H1 (cell line): ENCODE data around the gene PLCB1. TPM values are rescaled to one million over a fixed set of nuclear protein-coding genes. Genes with fewer than 3 reads are reported as not detected.

Experiments used
- CTCF ChIA-PET: fragments of 300-600 bp; sonication (Branson Sonifier 250); formaldehyde crosslinking; loops from one replicate; lab custom pipeline; 2021; ENCODE audit not compliant: partially characterized antibody; lab: Charles Lee
- POLR2A ChIA-PET: fragments of 300-600 bp; sonication (Branson Sonifier 250); formaldehyde crosslinking; loops from one replicate; lab custom pipeline; 2021; ENCODE audit warnings: inconsistent platforms; ENCODE audit not compliant: partially characterized antibody; lab: Charles Lee
- DNase-seq, 2 experiments: peaks; one replicate each; pipeline versions ENCODE4 v3.0.0 to v3.0.0-alpha.2; 2010 to 2022; ENCODE audit warnings: low spot score in 2 of 2, low read depth in 1 of 2, mixed read lengths in 1 of 2
- FAIRE-seq: peaks from 2 replicates; lab custom pipeline; 2011; peaks lifted over from hg19 to GRCh38; lab: Jason Lieb, UNC
- H2AFZ ChIP-seq: 2 replicates; pipeline ENCODE4 v1.8.1; 2012; ENCODE audit warnings: low read length, inconsistent platforms
- H2AK5ac ChIP-seq: 2 replicates; pipeline ENCODE4 v1.6.1; 2013; ENCODE audit warnings: low read depth, low read length
- H2BK120ac ChIP-seq: replicated peaks from 2 replicates; pipeline ENCODE3; 2013; ENCODE audit warnings: low read depth, low read length, inconsistent platforms
- H2BK12ac ChIP-seq: 2 replicates; pipeline ENCODE4 v1.6.1; 2013; ENCODE audit warnings: low read depth, low read length
- H2BK15ac ChIP-seq: 2 replicates; pipeline ENCODE4 v1.6.1; 2013; ENCODE audit warnings: low read length
- H2BK20ac ChIP-seq: 2 replicates; pipeline ENCODE4 v1.6.1; 2013; ENCODE audit warnings: low read length
- H2BK5ac ChIP-seq: 2 replicates; pipeline ENCODE4 v1.6.1; 2013; ENCODE audit warnings: low read depth, low read length
- H3K14ac ChIP-seq: 2 replicates; pipeline ENCODE4 v1.6.1; 2013; ENCODE audit warnings: inconsistent platforms; ENCODE audit not compliant: insufficient read length
- H3K18ac ChIP-seq: 2 replicates; pipeline ENCODE4 v1.6.1; 2013; ENCODE audit warnings: low read length; ENCODE audit errors: extremely low read depth
- H3K23ac ChIP-seq: 2 replicates; pipeline ENCODE4 v1.6.1; 2013; ENCODE audit warnings: inconsistent platforms; ENCODE audit not compliant: insufficient read length
- H3K23me2 ChIP-seq: 2 replicates; pipeline ENCODE4 v1.6.1; 2013; ENCODE audit warnings: low read depth, low read length
- H3K27ac ChIP-seq: 2 replicates; pipeline ENCODE4 v1.6.1; 2011; ENCODE audit warnings: low read depth, low read length, inconsistent platforms
- H3K27me3 ChIP-seq, 4 experiments: replicated peaks in 1 of 4; 1 replicate in 1 of 4; 2 replicates in 3 of 4; pipeline versions ENCODE4 v1.6.1 to v1.8.1; 2011 to 2013; ENCODE audit warnings: low read length in 3 of 4, mild to moderate bottlenecking in 3 of 4, inconsistent platforms in 2 of 4, mixed read lengths in 2 of 4, moderate library complexity in 1 of 4; ENCODE audit not compliant: control insufficient read depth in 3 of 4, insufficient read depth in 3 of 4; ENCODE audit errors: extremely low read depth in 1 of 4
- H3K36me3 ChIP-seq, 4 experiments: 2 replicates each; pipeline versions ENCODE4 v1.6.1 to v1.8.1; 2011 to 2013; ENCODE audit warnings: mild to moderate bottlenecking in 4 of 4, low read length in 3 of 4, moderate library complexity in 2 of 4, control low read depth in 1 of 4, inconsistent platforms in 1 of 4; ENCODE audit not compliant: insufficient read depth in 4 of 4, control insufficient read depth in 2 of 4
- H3K4ac ChIP-seq: replicated peaks from 2 replicates; pipeline ENCODE3; 2013; ENCODE audit warnings: low read length, low read depth, mixed read lengths, inconsistent platforms; ENCODE audit not compliant: insufficient read length
- H3K4me1 ChIP-seq, 4 experiments: replicated peaks in 1 of 4; 1 replicate in 1 of 4; 2 replicates in 3 of 4; pipeline versions ENCODE4 v1.6.1 to v1.8.1; 2011 to 2013; ENCODE audit warnings: low read length in 3 of 4, inconsistent platforms in 2 of 4, mixed read lengths in 1 of 4; ENCODE audit not compliant: insufficient read depth in 4 of 4, control insufficient read depth in 3 of 4
- H3K4me2 ChIP-seq, 2 experiments: 2 replicates each; pipeline versions ENCODE4 v1.6.1 to v1.8.1; 2011 to 2013; ENCODE audit warnings: low read depth in 2 of 2, low read length in 2 of 2, control low read depth in 1 of 2, inconsistent platforms in 1 of 2, mild to moderate bottlenecking in 1 of 2; ENCODE audit not compliant: insufficient read depth in 1 of 2
- H3K4me3 ChIP-seq, 4 experiments: fragments of 200-600, 300-600 bp in 1 of 4; sonication (generic), shearing (Covaris generic), sonication (Bioruptor Twin) in 1 of 4; 2 replicates each; pipeline versions ENCODE4 v1.5.1 to v1.8.1; 2011 to 2016; ENCODE audit warnings: low read length in 4 of 4, low read depth in 3 of 4, control low read depth in 2 of 4, inconsistent platforms in 2 of 4, mild to moderate bottlenecking in 2 of 4, mixed read lengths in 1 of 4, moderate library complexity in 1 of 4; ENCODE audit not compliant: insufficient read depth in 2 of 4; ENCODE audit errors: extremely low read depth in 1 of 4
- H3K56ac ChIP-seq: replicated peaks from 2 replicates; pipeline ENCODE3; 2013; ENCODE audit warnings: low read depth, mild to moderate bottlenecking, mixed read lengths, low read length, inconsistent platforms; ENCODE audit not compliant: insufficient read length
- H3K79me1 ChIP-seq: 2 replicates; pipeline ENCODE4 v1.6.1; 2013; ENCODE audit warnings: low read depth, low read length, control low read depth
- H3K79me2 ChIP-seq, 2 experiments: 2 replicates each; pipeline versions ENCODE4 v1.6.1 to v1.8.1; 2012 to 2013; ENCODE audit warnings: low read length in 2 of 2, mild to moderate bottlenecking in 2 of 2, inconsistent platforms in 1 of 2; ENCODE audit not compliant: insufficient read depth in 2 of 2, control insufficient read depth in 1 of 2
- H3K9ac ChIP-seq, 4 experiments: replicated peaks in 1 of 4; 1 replicate in 1 of 4; 2 replicates in 3 of 4; pipeline versions ENCODE4 v1.6.1 to v1.8.1; 2011 to 2013; ENCODE audit warnings: low read depth in 3 of 4, low read length in 3 of 4, control low read depth in 2 of 4, mild to moderate bottlenecking in 2 of 4, moderate library complexity in 2 of 4, inconsistent platforms in 1 of 4; ENCODE audit errors: extremely low read depth in 1 of 4
- H3K9me3 ChIP-seq, 2 experiments: 2 replicates each; pipeline versions ENCODE4 v1.6.1 to v1.8.1; 2012 to 2013; ENCODE audit warnings: mild to moderate bottlenecking in 2 of 2, moderate library complexity in 2 of 2, control low read depth in 1 of 2, inconsistent platforms in 1 of 2, low read depth in 1 of 2, low read length in 1 of 2, mixed read lengths in 1 of 2; ENCODE audit not compliant: insufficient read depth in 2 of 2
- H4K20me1 ChIP-seq, 2 experiments: replicated peaks in 1 of 2; 2 replicates each; pipeline versions ENCODE3 to v1.8.1; 2011 to 2013; ENCODE audit warnings: inconsistent platforms in 2 of 2, low read length in 2 of 2, mild to moderate bottlenecking in 1 of 2; ENCODE audit not compliant: insufficient read depth in 2 of 2, control insufficient read depth in 1 of 2
- H4K5ac ChIP-seq: 2 replicates; pipeline ENCODE4 v1.6.1; 2013; ENCODE audit warnings: low read length, low read depth, mixed read lengths, inconsistent platforms; ENCODE audit not compliant: insufficient read length
- H4K8ac ChIP-seq: 2 replicates; pipeline ENCODE4 v1.8.0; 2013; ENCODE audit warnings: mild to moderate bottlenecking, moderate library complexity, low read length, inconsistent platforms; ENCODE audit not compliant: insufficient read depth; ENCODE audit errors: extremely low read depth
- H4K91ac ChIP-seq: replicated peaks from 2 replicates; pipeline ENCODE3; 2013; ENCODE audit warnings: low read length, mixed read lengths, inconsistent platforms; ENCODE audit not compliant: insufficient read length
- ATF3 ChIP-seq: IDR thresholded peaks from 2 replicates; pipeline ENCODE4 v1.6.1; 2011; ENCODE audit warnings: low read depth, mild to moderate bottlenecking, low read length; ENCODE audit not compliant: insufficient read depth
- EP300 ChIP-seq, 2 experiments: IDR thresholded peaks; 1 replicate in 1 of 2; 2 replicates in 1 of 2; pipeline ENCODE4 v1.6.1; 2011 to 2012; ENCODE audit warnings: low read depth in 2 of 2, low read length in 2 of 2, mild to moderate bottlenecking in 2 of 2, borderline replicate concordance in 1 of 2, inconsistent platforms in 1 of 2, moderate library complexity in 1 of 2
- JUND ChIP-seq: IDR thresholded peaks from 2 replicates; pipeline ENCODE4 v1.6.1; 2011; ENCODE audit warnings: mild to moderate bottlenecking, improper control_type of control experiment, low read length
- NANOG ChIP-seq: IDR thresholded peaks from 2 replicates; pipeline ENCODE4 v1.6.1; 2011; ENCODE audit warnings: low read length, low read depth, mild to moderate bottlenecking, inconsistent platforms; ENCODE audit not compliant: insufficient read depth, poor library complexity, severe bottlenecking
- SIRT6 ChIP-seq: IDR thresholded peaks from one replicate; pipeline ENCODE4 v1.7.1; 2012; ENCODE audit warnings: low read length, inconsistent platforms
- SP4 ChIP-seq: IDR thresholded peaks from 2 replicates; pipeline ENCODE4 v1.6.1; 2012; ENCODE audit warnings: low read length, inconsistent platforms
- WGBS, 2 experiments: shearing (Covaris generic) in 1 of 2; methylation state at CpG; one replicate each; pipeline versions ENCODE4 v1.1.6 to v1.1.7; 2013 to 2015; ENCODE audit warnings: low lambda C conversion rate in 2 of 2, mixed read lengths in 2 of 2, inconsistent platforms in 1 of 2, low coverage in 1 of 2, missing lambda C conversion rate in 1 of 2; ENCODE audit not compliant: insufficient replicate concordance in 2 of 2, insufficient coverage in 1 of 2, insufficient read length in 1 of 2; ENCODE audit errors: extremely low coverage in 1 of 2, missing lambda C conversion rate in 1 of 2; 5-methylcytosine and 5-hydroxymethylcytosine counted together
- polyA plus RNA-seq, 7 experiments: library from polyadenylated mRNA; depleted of rRNA in 3 of 7; stranded (reverse) in 5 of 7; unstranded in 2 of 7; fragments of >200 nt in 5 of 7; fragments of 200-250 nt in 2 of 7; gene quantifications; 1 replicate in 5 of 7; 2 replicates in 1 of 7; 4 replicates in 1 of 7; pipeline versions ENCODE4 v1.2.1 to v1.2.3, GENCODE V29; 2011 to 2013; ENCODE audit warnings: missing spikeins in 2 of 7, mixed read lengths in 2 of 7
- total RNA-seq: library from RNA; stranded (reverse); fragmentation: NEBNext Ultra II Directional; extraction: Animal tissue kit (Norgen Biotek cat#: 25700); gene quantifications from 2 replicates; pipeline ENCODE4 v1.2.1, GENCODE V29; 2021

PLCB1 gene
- total and polyA plus RNA-seq, 2 of the 8 experiments (the other 6 are each of a cell fraction or from before 2014, with no cell fraction given), result 2.6 to 9.1 TPM

DNA sequence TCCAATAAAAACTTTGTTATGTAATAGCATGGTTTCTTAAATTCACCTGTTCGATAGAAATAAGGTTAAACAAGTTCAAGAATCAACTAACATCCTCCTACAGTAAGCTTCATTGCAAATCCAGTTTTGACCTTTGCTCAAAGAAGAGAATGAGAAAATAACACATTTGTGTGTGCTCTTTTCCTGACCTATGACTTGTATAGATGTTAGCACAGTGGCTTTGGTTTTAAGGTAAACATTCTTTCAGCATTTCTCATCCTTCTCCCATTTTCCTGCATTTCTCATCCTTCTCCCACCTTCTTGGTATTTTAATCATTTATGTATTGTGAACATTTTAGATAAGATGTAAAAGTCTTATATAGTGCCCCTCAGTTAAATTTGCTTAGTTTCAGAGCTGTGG is 73.9 kb downstream of the PLCB1 start:
- H3K79me1 ChIP-seq, result no peaks in the 10 kb centered on the region
- CTCF ChIA-PET, result no interaction called here
- no peak overlapping the region for H2AFZ ChIP-seq
- WGBS, 2 experiments, result 100% methylated on average over 1 of the region's 1 CpG; no CpG with 5 or more reads in 1 of the 2 experiments
- no peak overlapping the region for H3K4me2 ChIP-seq
- H3K9me3 ChIP-seq, result no peaks in the 10 kb centered on the region
- H3K23ac ChIP-seq, result no peak overlapping the region
- H3K79me2 ChIP-seq, result no peaks in the 10 kb centered on the region
- no peak overlapping the region for H2BK120ac ChIP-seq
- POLR2A ChIA-PET, result no interaction called here
- H2BK20ac ChIP-seq, result no peak overlapping the region
- H4K5ac ChIP-seq, result no peak overlapping the region
- no peak overlapping the region for H2AK5ac ChIP-seq
- no peak overlapping the region for H4K91ac ChIP-seq
- no peaks in the 10 kb centered on the region for H3K23me2 ChIP-seq
- DNase-seq, result no peak
- no peak overlapping the region for H2BK5ac ChIP-seq
- FAIRE-seq, result no peak
- TF ChIP-seq SP4 (no peak), SIRT6 (no peak), NANOG (no peak), EP300 (IDR thresholded peaks at IDR 0.05; ENCODE audit: borderline replicate concordance in 1 of 2, low read depth in 2 of 2, low read length in 2 of 2) (no peak), ATF3 (no peak), JUND (no peak)
- H3K4me1 ChIP-seq, result no peaks in the 10 kb centered on the region; a peak in 2 of 7 replicates
- H3K18ac ChIP-seq, result no peak overlapping the region
- H4K8ac ChIP-seq, result no peak overlapping the region
- no peak overlapping the region for H3K4me3 ChIP-seq
- no peaks in the 10 kb centered on the region for H4K20me1 ChIP-seq
- no peak overlapping the region for H3K27ac ChIP-seq
- H3K4ac ChIP-seq, result no peak overlapping the region
- no peaks in the 10 kb centered on the region for H3K27me3 ChIP-seq
- no peaks in the 10 kb centered on the region for H3K36me3 ChIP-seq
- no peak overlapping the region for H2BK15ac ChIP-seq
- no peak overlapping the region for H2BK12ac ChIP-seq
- no peak overlapping the region for H3K14ac ChIP-seq
- no peak overlapping the region for H3K56ac ChIP-seq
- H3K9ac ChIP-seq, result no peak overlapping the region
